Measurements from ENCODE around the gene SYT9.

DNA sequence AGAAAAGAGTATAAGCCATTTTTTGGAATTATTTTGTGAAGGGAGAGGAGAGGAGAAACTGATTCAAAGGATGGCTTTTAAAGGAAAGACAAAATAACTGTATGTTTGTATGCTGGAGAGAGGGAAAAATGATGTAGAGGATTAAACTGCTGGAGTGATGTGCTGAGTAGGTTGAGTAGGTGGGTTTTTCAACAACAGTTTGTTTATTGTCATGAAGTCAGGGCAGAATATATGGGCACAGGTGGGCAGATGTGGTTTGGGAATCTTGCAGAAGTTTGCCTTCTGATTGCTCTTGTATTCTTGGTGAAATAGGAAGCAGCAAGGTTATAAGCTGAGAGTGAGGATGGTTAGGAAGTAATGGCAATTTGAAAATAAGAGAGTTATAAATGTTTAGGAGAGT is 12.1 kb downstream of the SYT9 start:
- TF ChIP-seq, protein P1, sequence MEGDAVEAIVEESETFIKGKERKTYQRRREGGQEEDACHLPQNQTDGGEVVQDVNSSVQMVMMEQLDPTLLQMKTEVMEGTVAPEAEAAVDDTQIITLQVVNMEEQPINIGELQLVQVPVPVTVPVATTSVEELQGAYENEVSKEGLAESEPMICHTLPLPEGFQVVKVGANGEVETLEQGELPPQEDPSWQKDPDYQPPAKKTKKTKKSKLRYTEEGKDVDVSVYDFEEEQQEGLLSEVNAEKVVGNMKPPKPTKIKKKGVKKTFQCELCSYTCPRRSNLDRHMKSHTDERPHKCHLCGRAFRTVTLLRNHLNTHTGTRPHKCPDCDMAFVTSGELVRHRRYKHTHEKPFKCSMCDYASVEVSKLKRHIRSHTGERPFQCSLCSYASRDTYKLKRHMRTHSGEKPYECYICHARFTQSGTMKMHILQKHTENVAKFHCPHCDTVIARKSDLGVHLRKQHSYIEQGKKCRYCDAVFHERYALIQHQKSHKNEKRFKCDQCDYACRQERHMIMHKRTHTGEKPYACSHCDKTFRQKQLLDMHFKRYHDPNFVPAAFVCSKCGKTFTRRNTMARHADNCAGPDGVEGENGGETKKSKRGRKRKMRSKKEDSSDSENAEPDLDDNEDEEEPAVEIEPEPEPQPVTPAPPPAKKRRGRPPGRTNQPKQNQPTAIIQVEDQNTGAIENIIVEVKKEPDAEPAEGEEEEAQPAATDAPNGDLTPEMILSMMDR (IDR thresholded peaks at IDR 0.05), result no peak
- TF ChIP-seq POLR2AphosphoS5 (IDR thresholded peaks at IDR 0.05), result no peak
